ENCODE measurements around the gene LLPH. TPM values are rescaled to one million over a fixed set of nuclear protein-coding genes. Genes with fewer than 3 reads are reported as not detected.

LLPH gene
- total RNA-seq, 1 experiment from 2014 or later, result 32.3 TPM

DNA sequence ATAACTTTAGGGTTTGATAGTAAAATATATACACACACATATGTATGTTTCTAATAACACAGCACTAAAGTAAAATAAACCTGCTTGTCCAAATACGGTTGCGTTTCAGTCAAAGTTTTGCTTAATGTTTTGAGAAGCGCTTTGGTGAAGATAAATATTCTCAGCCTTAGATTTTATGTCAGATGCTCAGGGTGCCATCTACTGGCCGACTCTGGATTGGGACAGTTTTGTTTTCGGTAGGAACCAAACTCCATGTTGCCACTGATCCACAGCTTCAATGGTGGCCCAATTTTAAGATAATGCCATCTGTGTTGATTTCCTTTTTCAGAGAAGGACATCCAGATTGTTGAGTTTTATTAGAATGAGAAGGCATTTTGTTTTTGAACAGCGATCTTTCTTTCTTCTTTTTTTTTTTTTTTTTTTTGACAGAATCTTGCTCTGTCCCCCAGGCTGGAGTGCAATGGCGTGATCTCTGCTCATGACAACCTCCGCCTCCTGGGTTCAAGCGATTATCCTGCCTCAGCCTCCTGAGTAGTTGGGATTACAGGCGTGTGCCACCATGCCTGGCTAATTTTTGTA, 43.1 kb downstream of the LLPH start:
- H3K36me3 ChIP-seq (ENCODE audit: control insufficient read depth, insufficient read depth, low read length), result no peaks in the 10 kb centered on the region
- H3K4me1 ChIP-seq, result peaks cover 19% of the 10 kb centered on the region
- Mint-ChIP-seq H3K9me3 (ENCODE audit: unreplicated experiment) (no peaks in the 10 kb centered on the region), H3K4me1 (ENCODE audit: low read depth, unreplicated experiment) (peaks cover 13% of the 10 kb centered on the region), H3K27me3 (ENCODE audit: insufficient read depth, unreplicated experiment) (no peaks in the 10 kb centered on the region), H3K27ac (ENCODE audit: unreplicated experiment) (no peak overlapping the region), H3K4me3 (ENCODE audit: unreplicated experiment) (no peak overlapping the region), H3K36me3 (ENCODE audit: insufficient read depth, unreplicated experiment) (no peaks in the 10 kb centered on the region)
- no TSS peak for BruUV-seq (replicated peaks)
- intact Hi-C loops (cut with micrococcal nuclease; ENCODE audit: unreplicated experiment), result loop anchor here (1.0 to 5.0 kb wide), 9 partner anchors 20 to 1855 kb away; no protein-coding TSS in a partner anchor
- ChIA-PET CTCF (interaction anchor here (0.7 to 1.8 kb wide), 4 partner anchors 8 to 531 kb away, joined by 3 to 10 read pairs (median 6); no protein-coding TSS in a partner anchor), POLR2A (no interaction called here)
- no peaks in the 10 kb centered on the region for H3K9me3 ChIP-seq
- DNase-seq, result peak; percentile 66 to 78
- no peak overlapping the region for H3K4me3 ChIP-seq (ENCODE audit: low read depth, low read length)
- no peaks in the 10 kb centered on the region for H3K27me3 ChIP-seq (replicated peaks; ENCODE audit: control insufficient read depth, insufficient read depth, low read length)
- TF ChIP-seq, protein P1, sequence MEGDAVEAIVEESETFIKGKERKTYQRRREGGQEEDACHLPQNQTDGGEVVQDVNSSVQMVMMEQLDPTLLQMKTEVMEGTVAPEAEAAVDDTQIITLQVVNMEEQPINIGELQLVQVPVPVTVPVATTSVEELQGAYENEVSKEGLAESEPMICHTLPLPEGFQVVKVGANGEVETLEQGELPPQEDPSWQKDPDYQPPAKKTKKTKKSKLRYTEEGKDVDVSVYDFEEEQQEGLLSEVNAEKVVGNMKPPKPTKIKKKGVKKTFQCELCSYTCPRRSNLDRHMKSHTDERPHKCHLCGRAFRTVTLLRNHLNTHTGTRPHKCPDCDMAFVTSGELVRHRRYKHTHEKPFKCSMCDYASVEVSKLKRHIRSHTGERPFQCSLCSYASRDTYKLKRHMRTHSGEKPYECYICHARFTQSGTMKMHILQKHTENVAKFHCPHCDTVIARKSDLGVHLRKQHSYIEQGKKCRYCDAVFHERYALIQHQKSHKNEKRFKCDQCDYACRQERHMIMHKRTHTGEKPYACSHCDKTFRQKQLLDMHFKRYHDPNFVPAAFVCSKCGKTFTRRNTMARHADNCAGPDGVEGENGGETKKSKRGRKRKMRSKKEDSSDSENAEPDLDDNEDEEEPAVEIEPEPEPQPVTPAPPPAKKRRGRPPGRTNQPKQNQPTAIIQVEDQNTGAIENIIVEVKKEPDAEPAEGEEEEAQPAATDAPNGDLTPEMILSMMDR (IDR thresholded peaks at IDR 0.05; ENCODE audit: insufficient read depth in 1 of 2, low read depth in 1 of 2, low read length in 1 of 2, severe bottlenecking in 1 of 2, unreplicated experiment in 1 of 2), result peak; percentile 73 to 81

DNA sequence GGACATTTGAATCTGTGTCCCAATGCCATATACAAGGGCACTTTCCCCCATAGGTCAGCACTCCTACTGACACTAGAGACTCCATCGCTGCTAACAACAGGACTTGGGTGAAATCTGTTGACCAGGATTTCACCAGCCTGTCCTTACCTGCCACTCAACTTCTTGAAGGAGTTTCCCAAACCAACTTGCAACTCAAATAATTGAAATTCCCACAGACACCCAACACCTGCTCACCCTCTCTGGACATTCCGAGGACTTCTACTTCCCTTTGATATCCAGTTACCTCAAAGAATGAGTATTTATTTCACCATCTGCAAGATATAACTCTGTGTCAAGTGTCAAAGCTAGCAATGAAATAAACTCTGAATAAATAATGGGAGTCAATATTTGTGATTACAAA, 44.6 kb downstream of the LLPH start:
- no peaks in the 10 kb centered on the region for H3K9me3 ChIP-seq
- peaks cover 19% of the 10 kb centered on the region for H3K4me1 ChIP-seq
- H3K27ac Mint-ChIP-seq (ENCODE audit: unreplicated experiment), result peak overlapping the region; percentile 20
- TF ChIP-seq, protein P1 (IDR thresholded peaks at IDR 0.05; ENCODE audit: insufficient read depth in 1 of 2, low read depth in 1 of 2, low read length in 1 of 2, severe bottlenecking in 1 of 2, unreplicated experiment in 1 of 2), result no peak
- no peaks in the 10 kb centered on the region for H3K27me3 Mint-ChIP-seq (ENCODE audit: insufficient read depth, unreplicated experiment)
- H3K27me3 ChIP-seq (replicated peaks; ENCODE audit: control insufficient read depth, insufficient read depth, low read length), result no peaks in the 10 kb centered on the region
- intact Hi-C loops (cut with micrococcal nuclease; ENCODE audit: unreplicated experiment), result loop anchor here (1.0 to 5.0 kb wide), 6 partner anchors 26 to 1857 kb away; no protein-coding TSS in a partner anchor
- H3K9me3 Mint-ChIP-seq (ENCODE audit: unreplicated experiment), result no peaks in the 10 kb centered on the region
- peaks cover 13% of the 10 kb centered on the region for H3K4me1 Mint-ChIP-seq (ENCODE audit: low read depth, unreplicated experiment)
- H3K36me3 ChIP-seq (ENCODE audit: control insufficient read depth, insufficient read depth, low read length), result no peaks in the 10 kb centered on the region
- no peak overlapping the region for H3K4me3 Mint-ChIP-seq (ENCODE audit: unreplicated experiment)
- BruUV-seq (replicated peaks), result no TSS peak
- H3K36me3 Mint-ChIP-seq (ENCODE audit: insufficient read depth, unreplicated experiment), result no peaks in the 10 kb centered on the region
- ChIA-PET POLR2A (interaction anchor here (0.6 kb wide), 1 partner anchor 597 kb away, joined by 3 read pairs; no protein-coding TSS in a partner anchor), CTCF (interaction anchor here (0.8 to 1.1 kb wide), 3 partner anchors 22 to 872 kb away, joined by 3 to 4 read pairs (median 3); no protein-coding TSS in a partner anchor)
- peak; percentile 66 to 74 for DNase-seq
- no peak overlapping the region for H3K4me3 ChIP-seq (ENCODE audit: low read depth, low read length)

DNA sequence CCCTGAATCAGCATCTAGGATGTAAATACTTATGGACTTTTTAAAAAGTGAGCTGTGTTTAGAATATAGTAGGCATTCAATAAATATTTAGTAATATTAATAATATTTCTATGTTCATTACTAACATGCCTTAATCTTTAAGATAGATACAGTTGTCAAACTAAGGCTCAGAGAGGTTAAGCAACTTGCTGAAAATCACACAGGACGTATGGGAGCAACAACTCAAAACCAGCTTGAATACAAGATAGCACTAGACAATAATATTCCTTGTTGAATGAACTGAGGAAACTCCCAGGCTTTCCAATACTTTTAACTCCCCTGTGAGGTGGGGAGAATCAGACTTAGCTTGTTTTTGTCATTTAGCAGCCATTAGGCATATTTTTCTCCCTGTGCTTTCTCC, 45.3 kb downstream of the LLPH start:
- H3K27ac Mint-ChIP-seq (ENCODE audit: unreplicated experiment), result peak overlapping the region; percentile 20
- TF ChIP-seq, protein P1 (IDR thresholded peaks at IDR 0.05; ENCODE audit: insufficient read depth in 1 of 2, low read depth in 1 of 2, low read length in 1 of 2, severe bottlenecking in 1 of 2, unreplicated experiment in 1 of 2), result no peak
- H3K9me3 ChIP-seq, result no peaks in the 10 kb centered on the region
- no peak for DNase-seq
- H3K27me3 ChIP-seq (replicated peaks; ENCODE audit: control insufficient read depth, insufficient read depth, low read length), result no peaks in the 10 kb centered on the region
- BruUV-seq (replicated peaks), result no TSS peak
- H3K36me3 ChIP-seq (ENCODE audit: control insufficient read depth, insufficient read depth, low read length), result no peaks in the 10 kb centered on the region
- ChIA-PET POLR2A (no interaction called here), CTCF (interaction anchor here (1.1 kb wide), 1 partner anchor 36 kb away, joined by 3 read pairs; no protein-coding TSS in a partner anchor)
- H3K4me1 Mint-ChIP-seq (ENCODE audit: low read depth, unreplicated experiment), result peaks cover 20% of the 10 kb centered on the region
- H3K36me3 Mint-ChIP-seq (ENCODE audit: insufficient read depth, unreplicated experiment), result no peaks in the 10 kb centered on the region
- no peaks in the 10 kb centered on the region for H3K27me3 Mint-ChIP-seq (ENCODE audit: insufficient read depth, unreplicated experiment)
- H3K4me1 ChIP-seq, result peaks cover 19% of the 10 kb centered on the region
- intact Hi-C loops (cut with micrococcal nuclease; ENCODE audit: unreplicated experiment), result loop anchor here (5.0 kb wide), 1 partner anchor 153 kb away; no protein-coding TSS in a partner anchor
- no peak overlapping the region for H3K4me3 Mint-ChIP-seq (ENCODE audit: unreplicated experiment)
- H3K4me3 ChIP-seq (ENCODE audit: low read depth, low read length), result no peak overlapping the region
- no peaks in the 10 kb centered on the region for H3K9me3 Mint-ChIP-seq (ENCODE audit: unreplicated experiment)
